ENCODE data around the gene SLC47A1.

Gene SLC47A1

GRCh38 chr17:19534562-19535149, 1.0 kb downstream of the SLC47A1 start:
- Histone ChIP-seq H2AFZ (ENCODE audit: low read depth) (peak overlapping the region; percentile 83; the same call in 1 of the 2 replicates), H3K4me2 (peak overlapping the region; percentile 64), H3K27me3 (ENCODE audit: insufficient read depth, low read depth) (no peaks in the 10 kb centered on the region), H3K4me1 (ENCODE audit: low read depth, poor library complexity, severe bottlenecking) (peaks cover 47% of the 10 kb centered on the region), H3K36me3 (ENCODE audit: insufficient read depth) (no peaks in the 10 kb centered on the region), H4K20me1 (ENCODE audit: insufficient read depth) (no peaks in the 10 kb centered on the region), H3K9ac (peak overlapping the region; percentile 51; the same call in 1 of the 2 replicates), H3K79me2 (ENCODE audit: insufficient read depth, low read depth) (no peaks in the 10 kb centered on the region), H3K27ac (peak overlapping the region; percentile 52; the same call in 1 of the 2 replicates), H3K4me3 (IDR thresholded peaks at IDR 0.05; ENCODE audit: insufficient read depth, low read depth, low read length) (no peak overlapping the region)
- no peak for TF ChIP-seq CTCF (conservative IDR thresholded peaks at IDR 0.05; ENCODE audit: low read depth, low read length)

- no peak for TF ChIP-seq CTCF (conservative IDR thresholded peaks at IDR 0.05; ENCODE audit: low read depth, low read length)
These were observed 3.5 kb downstream of the SLC47A1 start for GRCh38 chr17:19537111-19537510.

GRCh38 chr17:19538095-19539039, 4.7 kb downstream of the SLC47A1 start:
- no peaks in the 10 kb centered on the region for H3K79me2 ChIP-seq (ENCODE audit: insufficient read depth, low read depth)

More at GRCh38 chr17:19537111-19537510, 3.5 kb downstream of the SLC47A1 start:
- H3K27ac ChIP-seq = no peak overlapping the region
- H3K36me3 ChIP-seq (ENCODE audit: insufficient read depth) = no peaks in the 10 kb centered on the region
- no peak overlapping the region for H3K4me3 ChIP-seq (IDR thresholded peaks at IDR 0.05; ENCODE audit: insufficient read depth, low read depth, low read length)
- H3K27me3 ChIP-seq (ENCODE audit: insufficient read depth, low read depth) = no peaks in the 10 kb centered on the region
- no peak overlapping the region for H3K9ac ChIP-seq
- peaks cover 47% of the 10 kb centered on the region for H3K4me1 ChIP-seq (ENCODE audit: low read depth, poor library complexity, severe bottlenecking)
- no peak overlapping the region for H3K4me2 ChIP-seq
- no peaks in the 10 kb centered on the region for H4K20me1 ChIP-seq (ENCODE audit: insufficient read depth)
- no peak overlapping the region for H2AFZ ChIP-seq (ENCODE audit: low read depth)
- H3K79me2 ChIP-seq (ENCODE audit: insufficient read depth, low read depth) = no peaks in the 10 kb centered on the region

GRCh38 chr17:19539040-19539399, 5.4 kb downstream of the SLC47A1 start:
- Histone ChIP-seq H3K27ac (no peak overlapping the region), H3K4me3 (IDR thresholded peaks at IDR 0.05; ENCODE audit: insufficient read depth, low read depth, low read length) (no peak overlapping the region), H3K36me3 (ENCODE audit: insufficient read depth) (no peaks in the 10 kb centered on the region), H3K4me2 (no peak overlapping the region; the same call in 1 of the 2 replicates), H3K79me2 (ENCODE audit: insufficient read depth, low read depth) (no peaks in the 10 kb centered on the region), H3K4me1 (ENCODE audit: low read depth, poor library complexity, severe bottlenecking) (peaks cover 47% of the 10 kb centered on the region), H2AFZ (ENCODE audit: low read depth) (no peak overlapping the region), H3K9ac (no peak overlapping the region), H4K20me1 (ENCODE audit: insufficient read depth) (no peaks in the 10 kb centered on the region), H3K27me3 (ENCODE audit: insufficient read depth, low read depth) (no peaks in the 10 kb centered on the region)
- TF ChIP-seq CTCF (conservative IDR thresholded peaks at IDR 0.05; ENCODE audit: low read depth, low read length) = no peak

More at GRCh38 chr17:19538095-19539039, 4.7 kb downstream of the SLC47A1 start:
- no peak overlapping the region for H3K4me3 ChIP-seq (IDR thresholded peaks at IDR 0.05; ENCODE audit: insufficient read depth, low read depth, low read length)
- H4K20me1 ChIP-seq (ENCODE audit: insufficient read depth) = no peaks in the 10 kb centered on the region
- no peaks in the 10 kb centered on the region for H3K27me3 ChIP-seq (ENCODE audit: insufficient read depth, low read depth)
- H3K36me3 ChIP-seq (ENCODE audit: insufficient read depth) = no peaks in the 10 kb centered on the region
- H3K4me2 ChIP-seq = peak overlapping the region; percentile 54
- H3K4me1 ChIP-seq (ENCODE audit: low read depth, poor library complexity, severe bottlenecking) = peaks cover 47% of the 10 kb centered on the region
- H3K9ac ChIP-seq = no peak overlapping the region
- H3K27ac ChIP-seq = no peak overlapping the region
- no peak overlapping the region for H2AFZ ChIP-seq (ENCODE audit: low read depth)
- TF ChIP-seq CTCF (conservative IDR thresholded peaks at IDR 0.05; ENCODE audit: low read depth, low read length) = no peak

Measured in KMS-11 (cell line).